Endodermal cell (in vitro differentiated cells): Measurements from ENCODE around the gene AGPAT1. TPM values are rescaled to one million over a fixed set of nuclear protein-coding genes. Genes with fewer than 3 reads are reported as not detected.

Experiments used
- DNase-seq: peaks from one replicate; pipeline ENCODE4 v3.0.0-alpha.2; 2017
- H3K27ac ChIP-seq: 2 replicates; pipeline ENCODE4 v1.5.1; 2013; ENCODE audit warnings: mild to moderate bottlenecking, low read depth, low read length, moderate library complexity
- H3K27me3 ChIP-seq: 2 replicates; pipeline ENCODE4 v1.6.1; 2013; ENCODE audit warnings: mild to moderate bottlenecking, low read length, moderate library complexity; ENCODE audit not compliant: insufficient read depth, control insufficient read depth, poor library complexity, severe bottlenecking
- H3K36me3 ChIP-seq: 2 replicates; pipeline ENCODE4 v1.7.0; 2013; ENCODE audit warnings: mild to moderate bottlenecking, low read length, moderate library complexity; ENCODE audit not compliant: control insufficient read depth, insufficient read depth
- H3K4me1 ChIP-seq: one replicate; pipeline ENCODE4 v1.7.0; 2013; ENCODE audit warnings: low read length; ENCODE audit not compliant: control insufficient read depth, insufficient read depth
- H3K4me3 ChIP-seq: 2 replicates; pipeline ENCODE4 v1.5.1; 2013; ENCODE audit warnings: mild to moderate bottlenecking, low read length, moderate library complexity
- H3K9ac ChIP-seq: 2 replicates; pipeline ENCODE4 v1.6.1; 2013; ENCODE audit warnings: mild to moderate bottlenecking, low read length, moderate library complexity; ENCODE audit not compliant: poor library complexity, severe bottlenecking; ENCODE audit errors: extremely low read depth
- H3K9me3 ChIP-seq: 2 replicates; pipeline ENCODE4 v1.6.1; 2013; ENCODE audit warnings: mild to moderate bottlenecking, low read length, moderate library complexity; ENCODE audit not compliant: control insufficient read depth
- H3K27ac Mint-ChIP-seq: 2 replicates; pipeline ENCODE4 v1.8.0; 2020; ENCODE audit warnings: mixed read lengths
- H3K27me3 Mint-ChIP-seq: 2 replicates; pipeline ENCODE4 v1.8.0; 2021; ENCODE audit warnings: mild to moderate bottlenecking, mixed read lengths; ENCODE audit not compliant: insufficient read depth
- H3K36me3 Mint-ChIP-seq: 2 replicates; pipeline ENCODE4 v1.8.0; 2020; ENCODE audit warnings: low read depth, mixed read lengths
- H3K4me1 Mint-ChIP-seq: 2 replicates; pipeline ENCODE4 v1.8.0; 2020; ENCODE audit warnings: mixed read lengths
- H3K4me3 Mint-ChIP-seq: 2 replicates; pipeline ENCODE4 v1.8.0; 2020; ENCODE audit warnings: mild to moderate bottlenecking, moderate library complexity, mixed read lengths
- H3K9me3 Mint-ChIP-seq: 2 replicates; pipeline ENCODE4 v1.8.0; 2020; ENCODE audit warnings: mild to moderate bottlenecking, mixed read lengths
- WGBS, 2 experiments: methylation state at CpG; one replicate each; pipeline versions ENCODE4 v1.1.5 to v1.1.7; 2013; ENCODE audit warnings: missing lambda C conversion rate in 2 of 2, mixed read lengths in 1 of 2; ENCODE audit not compliant: insufficient coverage in 1 of 2, insufficient read length in 1 of 2; 5-methylcytosine and 5-hydroxymethylcytosine counted together
- total RNA-seq, 2 donors: library from RNA; stranded (reverse); fragmentation: NEBNext Ultra II Directional in 1 of 2; extraction: Animal tissue kit (Norgen Biotek cat#: 25700) in 1 of 2; gene quantifications; 2 replicates in 1 of 2; 3 replicates in 1 of 2; pipeline ENCODE4 v1.2.1, GENCODE V29; 2021
- TF ChIP-seq, protein P1 (sequence below): fragments of 200-600 bp; sonication (generic); conservative IDR thresholded peaks from 2 replicates; pipeline ENCODE4 v1.5.0; 2021; ENCODE audit warnings: antibody characterized with exemption, mild to moderate bottlenecking

The AGPAT1 gene
- total RNA-seq, 2 donors from 2014 or later, result 124 to 147 TPM

DNA sequence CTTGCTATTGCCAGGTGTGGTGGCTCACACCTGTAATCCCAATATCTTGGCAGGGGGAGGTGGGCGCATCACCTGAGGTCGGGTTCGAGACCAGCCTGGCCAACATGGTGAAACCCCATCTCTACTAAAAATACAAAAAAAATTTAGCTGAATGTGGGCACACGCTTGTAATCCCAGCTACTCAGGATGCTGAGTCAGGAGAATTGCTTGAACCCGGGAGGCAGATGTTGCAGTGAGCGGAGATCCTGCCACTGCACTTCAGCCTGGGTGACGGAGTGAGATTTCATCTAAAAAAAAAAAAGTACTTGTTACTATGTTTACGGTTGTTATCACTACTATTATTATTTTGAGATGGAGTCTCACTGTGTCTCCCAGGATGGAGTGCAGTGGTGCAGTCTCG is 19.0 kb downstream of the AGPAT1 start:
- Histone ChIP-seq H3K27ac (no peak overlapping the region), H3K27me3 (no peaks in the 10 kb centered on the region), H3K36me3 (peaks cover 36% of the 10 kb centered on the region), H3K4me1 (peaks cover 11% of the 10 kb centered on the region), H3K9ac (no peak overlapping the region), H3K4me3 (no peak overlapping the region), H3K9me3 (peaks cover 16% of the 10 kb centered on the region)
- WGBS, 2 experiments, result 92 to 96% methylated on average over 8 to 9 of the region's 9 CpGs
- Mint-ChIP-seq H3K27ac (no peak overlapping the region), H3K4me1 (peaks cover 28% of the 10 kb centered on the region), H3K36me3 (peaks cover 49% of the 10 kb centered on the region), H3K4me3 (no peak overlapping the region), H3K27me3 (peaks cover 8% of the 10 kb centered on the region), H3K9me3 (peaks cover 11% of the 10 kb centered on the region)
- no peak for DNase-seq
- TF ChIP-seq, protein P1, sequence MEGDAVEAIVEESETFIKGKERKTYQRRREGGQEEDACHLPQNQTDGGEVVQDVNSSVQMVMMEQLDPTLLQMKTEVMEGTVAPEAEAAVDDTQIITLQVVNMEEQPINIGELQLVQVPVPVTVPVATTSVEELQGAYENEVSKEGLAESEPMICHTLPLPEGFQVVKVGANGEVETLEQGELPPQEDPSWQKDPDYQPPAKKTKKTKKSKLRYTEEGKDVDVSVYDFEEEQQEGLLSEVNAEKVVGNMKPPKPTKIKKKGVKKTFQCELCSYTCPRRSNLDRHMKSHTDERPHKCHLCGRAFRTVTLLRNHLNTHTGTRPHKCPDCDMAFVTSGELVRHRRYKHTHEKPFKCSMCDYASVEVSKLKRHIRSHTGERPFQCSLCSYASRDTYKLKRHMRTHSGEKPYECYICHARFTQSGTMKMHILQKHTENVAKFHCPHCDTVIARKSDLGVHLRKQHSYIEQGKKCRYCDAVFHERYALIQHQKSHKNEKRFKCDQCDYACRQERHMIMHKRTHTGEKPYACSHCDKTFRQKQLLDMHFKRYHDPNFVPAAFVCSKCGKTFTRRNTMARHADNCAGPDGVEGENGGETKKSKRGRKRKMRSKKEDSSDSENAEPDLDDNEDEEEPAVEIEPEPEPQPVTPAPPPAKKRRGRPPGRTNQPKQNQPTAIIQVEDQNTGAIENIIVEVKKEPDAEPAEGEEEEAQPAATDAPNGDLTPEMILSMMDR, result no peak

DNA sequence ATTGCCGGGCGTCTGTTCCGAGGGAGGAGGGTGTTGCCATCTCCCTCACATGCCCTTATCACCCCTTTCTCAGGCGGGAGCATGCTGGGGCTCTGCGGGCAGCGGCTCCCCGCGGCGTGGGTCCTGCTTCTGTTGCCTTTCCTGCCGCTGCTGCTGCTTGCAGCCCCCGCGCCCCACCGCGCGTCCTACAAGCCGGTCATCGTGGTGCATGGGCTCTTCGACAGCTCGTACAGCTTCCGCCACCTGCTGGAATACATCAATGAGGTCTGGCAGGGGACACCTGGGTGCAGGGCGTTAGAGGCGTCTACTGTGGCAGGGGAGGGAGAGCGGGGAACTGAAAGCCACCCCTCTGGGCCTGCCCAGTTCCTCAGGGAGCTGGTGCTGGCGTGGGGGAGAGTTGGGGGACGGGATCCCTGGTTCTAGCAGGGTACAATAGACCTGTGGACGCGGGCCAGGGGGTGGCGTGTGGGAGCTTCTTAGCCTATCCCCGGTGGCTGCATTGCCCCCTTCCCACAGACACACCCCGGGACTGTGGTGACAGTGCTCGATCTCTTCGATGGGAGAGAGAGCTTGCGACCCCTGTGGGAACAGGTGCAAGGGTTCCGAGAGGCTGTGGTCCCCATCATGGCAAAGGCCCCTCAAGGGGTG is 21.2 kb downstream of the AGPAT1 start:
- Mint-ChIP-seq H3K9me3 (peaks cover 11% of the 10 kb centered on the region), H3K27ac (peak overlapping the region; percentile 98), H3K27me3 (peaks cover 22% of the 10 kb centered on the region), H3K4me3 (peak overlapping the region; percentile 97), H3K36me3 (peaks cover 41% of the 10 kb centered on the region), H3K4me1 (peaks cover 40% of the 10 kb centered on the region)
- Histone ChIP-seq H3K9me3 (peaks cover 16% of the 10 kb centered on the region), H3K9ac (peak overlapping the region; percentile 94), H3K4me1 (peaks cover 11% of the 10 kb centered on the region), H3K36me3 (peaks cover 36% of the 10 kb centered on the region), H3K27me3 (no peaks in the 10 kb centered on the region), H3K4me3 (peak overlapping the region; percentile 98), H3K27ac (peak overlapping the region; percentile 75)
- peak; percentile 91 for DNase-seq
- TF ChIP-seq, protein P1, result peak; percentile 77
- WGBS, 2 experiments, result 16 to 29% methylated on average over 23 to 34 of the region's 34 CpGs

DNA sequence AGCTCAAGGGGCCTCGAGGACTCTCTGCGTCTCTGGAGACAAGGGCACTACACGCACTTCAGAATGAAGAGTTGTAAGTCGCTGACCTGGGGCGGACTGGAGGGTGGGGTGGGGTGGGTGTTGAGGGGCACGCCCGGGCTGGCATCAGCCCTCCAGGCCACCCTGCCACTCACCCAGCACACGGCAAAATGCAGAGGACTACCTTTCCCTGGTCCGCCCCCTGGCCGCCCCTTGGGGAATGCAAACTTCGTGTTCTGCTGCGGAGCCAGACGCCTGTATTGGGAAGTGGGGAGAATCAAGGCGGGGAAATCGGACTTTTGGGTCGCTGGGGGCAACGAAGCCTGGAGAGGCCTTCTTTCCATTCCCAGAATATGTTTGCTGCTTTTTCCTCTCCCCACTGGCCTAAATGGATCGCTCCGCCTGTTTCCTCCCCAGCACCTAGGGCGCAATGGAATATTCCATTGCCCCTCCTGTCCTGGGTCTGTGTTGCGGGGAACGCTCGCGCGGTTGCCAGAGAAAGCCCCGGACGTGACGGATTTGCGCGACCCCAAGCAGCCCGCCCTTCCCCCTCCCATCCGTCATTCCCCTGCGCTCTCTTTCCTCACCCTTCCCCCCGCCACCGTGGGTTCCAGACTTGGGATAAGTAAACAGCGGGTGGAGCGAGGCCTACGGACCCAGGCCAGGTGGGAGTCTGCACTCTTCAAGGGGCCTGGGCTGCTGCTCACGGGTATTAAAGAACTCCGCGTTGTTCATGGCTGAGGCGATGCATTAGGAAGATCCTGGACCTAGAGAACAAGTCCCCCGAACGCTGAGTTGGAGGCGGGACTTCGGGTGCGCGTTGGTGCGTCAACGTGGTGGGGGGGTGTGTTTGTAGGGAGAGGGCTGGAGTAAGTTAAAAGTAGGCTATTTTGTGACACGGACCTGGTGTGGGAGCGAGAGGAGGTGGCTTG is 22.0 kb downstream of the AGPAT1 start, which contains the start of gene PPT2:
TSS of gene PPT2 (plus strand) at position 578 of the 950 bp plus-strand sequence. CDS start 454 bp downstream, outside the sequence.
- H3K27ac Mint-ChIP-seq, result peak within 1 kb of the TSS; percentile 98
- H3K36me3 Mint-ChIP-seq, result peaks cover 35% of the 10 kb centered on the region

More for the DNA sequence above, 22.0 kb downstream of the AGPAT1 start, which contains the start of gene PPT2:
- Histone ChIP-seq H3K4me3 (peak within 1 kb of the TSS; percentile 98), H3K9ac (peak within 1 kb of the TSS; percentile 94), H3K9me3 (peaks cover 16% of the 10 kb centered on the region), H3K4me1 (peaks cover 11% of the 10 kb centered on the region), H3K27me3 (no peaks in the 10 kb centered on the region), H3K36me3 (peaks cover 34% of the 10 kb centered on the region), H3K27ac (peak within 1 kb of the TSS; percentile 77)
- H3K9me3 Mint-ChIP-seq, result peaks cover 11% of the 10 kb centered on the region
- peak within 1 kb of the TSS; percentile 97 for H3K4me3 Mint-ChIP-seq
- peaks cover 27% of the 10 kb centered on the region for H3K27me3 Mint-ChIP-seq
- peaks cover 40% of the 10 kb centered on the region for H3K4me1 Mint-ChIP-seq
- 0% methylated on average over 13 to 50 of the region's 52 CpGs for WGBS, 2 experiments
- TF ChIP-seq, protein P1, result peak; percentile 63
- DNase-seq, result peak; percentile 95
